RWPE2 (cell line): ENCODE measurements around the gene DEF6.
"Not testable (repeated sequence)": the region's sequence is repeated elsewhere in the genome, so short reads cannot be mapped to it uniquely, and the experiment has no call there.

Experiments used
- ATAC-seq: fragments of 200-7000 bp; cut with Tn5 transposase; 3 replicates; pipeline ENCODE4 v1.9.1; 2021; ENCODE audit warnings: low read depth
- DNase-seq: peaks from one replicate; pipeline ENCODE4 v3.0.0-alpha.2; 2020; ENCODE audit warnings: low spot score
- H3K27ac ChIP-seq: fragments of 450-650 bp; 2 replicates; pipeline ENCODE4 v1.5.1; 2017; ENCODE audit warnings: mild to moderate bottlenecking; ENCODE audit not compliant: poor library complexity, severe bottlenecking
- H3K27me3 ChIP-seq: fragments of 250-450 bp; sonication (Bioruptor Pico); 2 replicates; pipeline ENCODE4 v1.5.1; 2021; ENCODE audit warnings: mild to moderate bottlenecking, moderate library complexity; ENCODE audit not compliant: insufficient read depth, poor library complexity, severe bottlenecking
- H3K36me3 ChIP-seq: fragments of 250-450 bp; sonication (Bioruptor Pico); 2 replicates; pipeline ENCODE4 v1.5.1; 2020; ENCODE audit warnings: low read depth, mild to moderate bottlenecking, moderate library complexity
- H3K4me1 ChIP-seq: fragments of 250-450 bp; sonication (Bioruptor Pico); 2 replicates; pipeline ENCODE4 v1.5.1; 2021; ENCODE audit warnings: mild to moderate bottlenecking, moderate library complexity; ENCODE audit not compliant: insufficient read depth, poor library complexity, severe bottlenecking
- H3K4me3 ChIP-seq: fragments of 250-450 bp; sonication (Bioruptor Pico); 2 replicates; pipeline ENCODE4 v1.5.1; 2021; ENCODE audit warnings: mild to moderate bottlenecking, moderate library complexity; ENCODE audit not compliant: severe bottlenecking
- H3K9me3 ChIP-seq: fragments of 250-450 bp; sonication (Bioruptor Pico); 2 replicates; pipeline ENCODE4 v1.5.1; 2021; ENCODE audit warnings: mild to moderate bottlenecking, moderate library complexity; ENCODE audit not compliant: severe bottlenecking
- CTCF ChIP-seq: fragments of 450-650 bp; IDR thresholded peaks from one replicate; pipeline ENCODE4 v1.5.1; 2017; ENCODE audit warnings: mild to moderate bottlenecking, moderate library complexity; ENCODE audit not compliant: poor library complexity, severe bottlenecking

Gene DEF6

GRCh38 chr6:35299674-35300073, 2.1 kb downstream of the DEF6 start:
- DNase-seq (no peak), ATAC-seq (no peak)
- Histone ChIP-seq H3K4me3 (no peak overlapping the region), H3K27ac (no peak overlapping the region), H3K9me3 (no peaks in the 10 kb centered on the region), H3K36me3 (peaks cover 5% of the 10 kb centered on the region; the same call in 1 of the 2 replicates), H3K4me1 (peaks cover 14% of the 10 kb centered on the region), H3K27me3 (no peaks in the 10 kb centered on the region)
- no peak for TF ChIP-seq CTCF

GRCh38 chr6:35300848-35301247, 3.2 kb downstream of the DEF6 start:
- ATAC-seq (no peak), DNase-seq (no peak)
- H3K36me3 ChIP-seq: peaks cover 5% of the 10 kb centered on the region; the same call in 1 of the 2 replicates
- H3K9me3 ChIP-seq: no peaks in the 10 kb centered on the region
- H3K4me3 ChIP-seq: no peak overlapping the region
- peaks cover 14% of the 10 kb centered on the region for H3K4me1 ChIP-seq
- no peak for TF ChIP-seq CTCF
- no peaks in the 10 kb centered on the region for H3K27me3 ChIP-seq
- H3K27ac ChIP-seq: no peak overlapping the region

GRCh38 chr6:35302604-35303241, 5.1 kb downstream of the DEF6 start:
- H3K27ac ChIP-seq: peak overlapping the region; percentile 57
- no peaks in the 10 kb centered on the region for H3K27me3 ChIP-seq
- DNase-seq (no peak), ATAC-seq (peak; percentile 77)
- H3K4me1 ChIP-seq: peaks cover 14% of the 10 kb centered on the region
- no peak for TF ChIP-seq CTCF
- peaks cover 5% of the 10 kb centered on the region; the same call in 1 of the 2 replicates for H3K36me3 ChIP-seq
- no peaks in the 10 kb centered on the region for H3K9me3 ChIP-seq
- H3K4me3 ChIP-seq: no peak overlapping the region

- no peak for ATAC-seq
- H3K9me3 ChIP-seq: no peaks in the 10 kb centered on the region
- no peak overlapping the region for H3K27ac ChIP-seq
- no peak overlapping the region for H3K4me3 ChIP-seq
- no peaks in the 10 kb centered on the region for H3K27me3 ChIP-seq
- H3K4me1 ChIP-seq: peaks cover 14% of the 10 kb centered on the region
- peaks cover 5% of the 10 kb centered on the region; the same call in 1 of the 2 replicates for H3K36me3 ChIP-seq
- no peak for DNase-seq
- TF ChIP-seq CTCF: no peak
These were observed 6.7 kb downstream of the DEF6 start for GRCh38 chr6:35304299-35304698.

GRCh38 chr6:35305117-35305516, 7.5 kb downstream of the DEF6 start:
- Histone ChIP-seq H3K4me1 (peaks cover 14% of the 10 kb centered on the region), H3K4me3 (no peak overlapping the region), H3K9me3 (no peaks in the 10 kb centered on the region), H3K36me3 (peaks cover 2% of the 10 kb centered on the region; the same call in 1 of the 2 replicates), H3K27ac (no peak overlapping the region), H3K27me3 (no peaks in the 10 kb centered on the region)
- DNase-seq: no peak
- no peak for TF ChIP-seq CTCF
- no peak for ATAC-seq

GRCh38 chr6:35307138-35307537, 9.5 kb downstream of the DEF6 start:
- H3K36me3 ChIP-seq, H3K9me3 ChIP-seq, DNase-seq, H3K4me3 ChIP-seq, H3K27me3 ChIP-seq, H3K27ac ChIP-seq, ATAC-seq: not testable (repeated sequence)
- peaks cover 14% of the 10 kb centered on the region for H3K4me1 ChIP-seq

GRCh38 chr6:35308543-35308942, 10.9 kb downstream of the DEF6 start:
- not testable (repeated sequence) for H3K4me3 ChIP-seq, H3K27ac ChIP-seq, ATAC-seq

More at GRCh38 chr6:35308543-35308942, 10.9 kb downstream of the DEF6 start:
- not testable (repeated sequence) for H3K27me3 ChIP-seq, H3K4me1 ChIP-seq, H3K36me3 ChIP-seq, H3K9me3 ChIP-seq, DNase-seq
